GM21381 (cell line): ENCODE data around the gene GPR78.

Experiments
- ATAC-seq: cut with Tn5 transposase; IDR thresholded peaks from one replicate; pipeline ENCODE4 v1.9.1; 2021; ENCODE audit warnings: mild to moderate bottlenecking, moderate library complexity; ENCODE audit not compliant: unreplicated experiment

GPR78 gene, protein sequence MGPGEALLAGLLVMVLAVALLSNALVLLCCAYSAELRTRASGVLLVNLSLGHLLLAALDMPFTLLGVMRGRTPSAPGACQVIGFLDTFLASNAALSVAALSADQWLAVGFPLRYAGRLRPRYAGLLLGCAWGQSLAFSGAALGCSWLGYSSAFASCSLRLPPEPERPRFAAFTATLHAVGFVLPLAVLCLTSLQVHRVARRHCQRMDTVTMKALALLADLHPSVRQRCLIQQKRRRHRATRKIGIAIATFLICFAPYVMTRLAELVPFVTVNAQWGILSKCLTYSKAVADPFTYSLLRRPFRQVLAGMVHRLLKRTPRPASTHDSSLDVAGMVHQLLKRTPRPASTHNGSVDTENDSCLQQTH

DNA sequence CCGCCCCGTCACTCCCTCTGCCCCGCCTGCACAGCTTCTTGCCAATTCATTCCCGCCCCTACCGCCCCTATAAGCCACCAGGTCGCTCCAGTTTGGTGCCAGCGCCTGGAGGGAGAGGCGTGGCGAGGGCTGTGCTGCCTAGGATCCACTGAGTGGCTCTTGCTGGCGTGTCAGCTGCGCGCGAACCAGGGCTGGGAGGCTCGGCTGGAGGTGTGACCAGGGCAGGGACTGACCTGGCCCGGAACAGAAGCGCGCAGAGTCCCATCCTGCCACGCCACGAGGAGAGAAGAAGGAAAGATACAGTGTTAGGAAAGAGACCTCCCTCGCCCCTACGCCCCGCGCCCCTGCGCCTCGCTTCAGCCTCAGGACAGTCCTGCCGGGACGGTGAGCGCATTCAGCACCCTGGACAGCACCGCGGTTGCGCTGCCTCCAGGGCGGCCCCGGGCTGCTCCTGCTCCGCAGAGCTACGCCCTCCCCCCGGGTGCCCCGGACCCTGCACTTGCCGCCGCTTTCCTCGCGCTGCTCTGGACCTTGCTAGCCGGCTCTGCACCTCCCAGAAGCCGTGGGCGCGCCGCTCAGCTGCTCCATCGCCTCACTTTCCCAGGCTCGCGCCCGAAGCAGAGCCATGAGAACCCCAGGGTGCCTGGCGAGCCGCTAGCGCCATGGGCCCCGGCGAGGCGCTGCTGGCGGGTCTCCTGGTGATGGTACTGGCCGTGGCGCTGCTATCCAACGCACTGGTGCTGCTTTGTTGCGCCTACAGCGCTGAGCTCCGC, at the start of gene GPR78:
TSS of gene GPR78 (plus strand) at position 72 of the 773 bp plus-strand sequence. CDS start at position 663, 591 bp downstream.
- no peak for ATAC-seq

DNA sequence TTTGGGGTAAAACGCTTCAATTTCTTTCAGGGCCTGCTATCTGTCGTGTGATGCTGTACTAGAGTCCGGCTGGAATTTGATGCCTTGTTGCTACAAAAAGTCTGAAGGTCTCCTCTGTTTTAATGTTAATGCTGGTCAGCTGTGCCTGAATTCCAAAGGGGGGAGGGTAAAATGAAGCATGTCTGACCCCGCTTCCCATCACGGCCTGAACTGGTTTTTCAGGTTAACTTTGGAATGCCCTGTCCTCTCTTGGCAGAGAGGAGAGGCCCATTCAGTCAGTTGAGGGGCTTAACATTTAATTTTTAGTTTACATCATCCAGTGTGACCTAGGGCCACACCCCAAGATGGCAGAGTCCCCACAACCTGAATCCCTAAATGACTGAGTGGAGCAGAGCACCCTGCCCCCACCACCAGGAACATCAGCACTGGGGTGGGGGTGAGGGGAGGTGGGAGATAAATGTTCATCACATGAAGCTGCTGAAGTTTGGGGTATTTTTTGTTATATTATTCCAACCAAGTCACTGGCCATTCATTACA, 47.9 kb upstream of the GPR78 start:
- no peak for ATAC-seq

DNA sequence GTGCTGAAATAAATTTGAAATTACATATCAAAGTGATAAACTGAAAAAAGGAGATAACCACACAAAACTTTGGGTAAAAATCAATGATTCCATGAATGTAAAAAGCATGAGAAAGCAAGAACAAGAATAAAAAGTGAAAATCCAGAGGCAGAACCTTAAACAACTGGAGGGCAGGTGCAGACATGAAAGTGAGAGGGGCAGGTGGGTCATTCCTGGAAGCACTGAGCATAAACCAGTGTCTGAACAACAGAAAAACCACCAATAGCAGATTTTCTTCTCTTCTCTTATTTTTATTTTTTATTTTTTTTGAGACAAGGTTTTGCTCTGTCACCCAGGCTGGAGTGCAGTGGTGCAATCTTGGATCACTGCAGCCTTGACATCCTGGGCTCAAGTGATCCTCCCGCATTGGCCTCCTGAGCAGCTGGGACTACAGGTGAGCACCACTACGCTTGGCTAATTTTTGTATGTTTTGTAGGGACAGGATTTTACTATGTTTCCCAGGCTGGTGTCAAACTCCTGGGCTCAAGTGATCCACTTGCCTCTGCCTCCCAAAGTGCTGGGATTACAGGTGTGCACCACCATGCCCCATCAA, 46.8 kb upstream of the GPR78 start:
- ATAC-seq = peak; percentile 33

DNA sequence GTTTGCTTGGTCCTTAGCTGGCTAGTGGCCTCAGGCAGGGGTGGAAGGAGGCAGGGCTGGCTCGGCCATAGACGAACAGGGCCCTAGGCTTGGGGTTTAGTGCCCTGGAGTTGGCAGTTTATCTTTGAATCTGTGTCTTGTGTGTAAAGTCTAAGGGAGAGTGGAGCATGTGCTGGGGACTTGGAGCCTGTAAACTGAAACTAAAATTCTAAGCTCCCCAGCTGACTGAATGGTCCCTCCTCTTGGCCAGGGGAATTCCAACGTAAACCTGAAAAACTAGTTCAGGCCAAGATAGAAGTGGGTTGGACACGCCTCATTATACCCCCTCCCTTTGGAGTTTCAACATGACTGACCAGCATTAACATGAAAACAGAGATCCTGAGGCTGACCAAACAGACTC, 46.1 kb upstream of the GPR78 start:
- ATAC-seq = peak; percentile 63

DNA sequence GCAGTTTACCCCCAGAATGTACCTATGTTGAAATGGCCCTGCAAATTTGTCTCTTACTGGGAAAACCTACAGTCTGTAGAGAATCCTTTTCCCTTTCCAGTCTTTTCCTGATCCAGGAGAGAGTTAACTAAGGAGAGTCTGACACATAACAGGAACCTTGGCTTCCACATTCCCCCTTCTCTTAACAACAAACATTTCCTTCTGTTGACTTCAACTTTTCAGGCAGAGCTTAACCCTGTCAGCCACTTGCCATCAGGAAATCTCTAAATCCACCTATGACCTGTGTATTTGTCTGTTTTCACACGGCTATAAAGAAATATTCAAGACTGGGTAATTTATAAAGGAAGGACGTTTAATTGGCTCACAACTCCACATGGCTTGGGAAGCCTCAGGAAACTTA, 45.6 kb upstream of the GPR78 start:
- no peak for ATAC-seq

DNA sequence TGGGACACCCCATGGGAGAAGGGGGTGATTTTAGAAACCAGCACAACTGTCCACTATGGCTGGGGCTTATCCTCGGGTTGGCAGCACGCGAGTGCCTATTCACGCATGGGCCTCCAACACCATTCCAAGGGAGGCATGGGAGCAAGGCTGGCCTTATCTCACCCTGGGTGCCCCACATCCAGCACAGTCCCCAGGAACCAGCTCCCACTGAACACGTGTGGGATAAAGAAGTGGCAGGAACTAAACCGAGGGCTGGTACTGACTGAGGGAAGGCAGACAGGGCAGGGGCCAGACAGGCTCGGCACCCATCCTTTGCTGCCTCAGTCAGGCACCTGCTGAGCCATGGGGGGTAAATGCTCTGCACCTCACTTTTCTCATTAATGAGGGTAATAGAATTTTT, 43.7 kb upstream of the GPR78 start:
- ATAC-seq = no peak

DNA sequence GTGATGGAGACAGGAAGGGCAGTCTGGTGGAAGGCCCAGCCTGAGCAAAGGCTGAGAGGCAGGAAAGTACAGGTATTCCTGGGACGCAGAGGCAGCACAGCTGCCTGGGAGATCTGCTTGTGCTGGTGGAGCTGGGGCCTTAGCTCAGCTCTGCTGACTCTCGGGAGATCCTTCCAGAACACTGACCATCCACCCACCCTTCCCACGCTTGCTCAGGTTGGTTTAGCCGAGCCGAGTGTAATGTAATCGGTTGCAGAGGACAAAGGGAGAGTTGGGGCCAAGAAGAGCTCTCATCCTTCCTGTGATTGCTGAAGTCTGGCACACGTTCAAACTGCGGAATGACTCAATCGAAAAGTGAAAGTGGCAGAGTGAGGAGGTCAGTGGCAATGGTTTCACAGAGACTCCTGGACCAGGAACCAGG, 43.1 kb upstream of the GPR78 start:
- peak; percentile 38 for ATAC-seq

DNA sequence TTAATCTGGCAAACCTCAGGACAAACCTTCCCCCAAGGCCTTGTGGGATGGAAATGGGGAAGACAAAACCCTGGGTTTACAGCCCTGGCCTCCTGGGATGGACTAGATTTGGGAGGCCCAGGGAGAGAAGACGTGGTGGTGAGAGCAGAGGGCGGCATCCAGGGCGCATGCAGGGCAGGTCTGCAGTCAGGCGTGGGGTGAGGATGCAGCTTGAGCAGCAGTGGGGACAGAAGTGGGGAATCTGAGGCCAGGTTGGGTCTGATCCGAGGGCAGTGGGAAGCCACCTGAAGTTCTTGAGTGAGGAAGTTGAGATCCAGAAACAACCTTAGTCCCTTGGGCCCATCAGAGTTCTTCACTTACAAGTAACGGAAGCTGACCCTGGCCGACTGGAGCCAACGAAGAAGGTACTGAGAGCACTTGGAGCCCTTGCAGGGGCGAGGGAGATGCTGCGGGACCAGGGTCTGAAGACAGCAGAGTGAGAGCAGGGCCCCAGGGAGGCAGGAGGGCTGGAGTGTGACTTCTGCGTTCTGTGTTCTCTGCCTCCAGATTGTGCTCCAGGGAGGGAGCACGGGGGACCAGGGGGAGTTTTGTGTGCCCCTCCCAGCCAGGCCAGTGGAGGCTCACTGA, 42.0 kb upstream of the GPR78 start:
- no peak for ATAC-seq

DNA sequence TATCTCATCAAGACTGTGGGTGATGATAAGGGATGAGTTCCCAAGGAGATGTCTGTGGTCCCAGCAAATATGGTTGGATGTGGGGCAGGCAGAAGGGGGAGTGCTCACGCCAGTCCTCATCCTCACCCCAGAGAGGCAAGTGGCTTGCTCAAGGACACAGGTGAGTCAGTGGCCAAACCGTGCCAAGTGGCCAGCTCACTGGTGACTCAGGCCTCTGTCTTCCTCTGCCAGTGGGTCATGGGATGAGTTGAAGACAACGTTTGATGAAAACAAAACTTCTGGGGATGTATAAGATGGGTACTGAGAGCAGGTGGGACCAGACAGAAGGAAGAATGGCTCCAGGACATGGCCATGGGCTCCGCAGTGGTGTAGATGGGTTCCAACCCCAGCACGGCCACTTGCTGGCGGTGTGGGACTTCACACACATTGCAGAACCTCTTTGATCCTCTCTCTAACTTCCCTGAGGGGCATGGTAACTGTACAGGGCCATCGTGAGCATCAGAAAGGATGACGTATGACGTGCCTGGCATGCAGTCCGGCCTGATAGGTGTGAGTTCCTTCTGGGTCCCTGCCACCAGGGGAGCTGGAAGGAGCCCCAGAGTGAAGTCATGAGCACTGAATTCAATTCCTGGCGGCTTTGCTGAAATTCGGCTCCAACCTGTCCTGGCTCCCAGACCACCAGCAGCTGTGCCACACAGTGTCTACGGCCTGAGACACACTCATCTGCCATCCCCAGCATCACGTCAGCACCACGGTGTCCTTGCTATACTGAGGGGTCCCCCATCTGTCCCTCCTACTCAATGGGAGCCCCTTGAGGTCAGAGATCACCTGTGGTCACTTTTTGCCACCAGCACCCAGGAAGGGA, 41.3 kb upstream of the GPR78 start:
- ATAC-seq = no peak

DNA sequence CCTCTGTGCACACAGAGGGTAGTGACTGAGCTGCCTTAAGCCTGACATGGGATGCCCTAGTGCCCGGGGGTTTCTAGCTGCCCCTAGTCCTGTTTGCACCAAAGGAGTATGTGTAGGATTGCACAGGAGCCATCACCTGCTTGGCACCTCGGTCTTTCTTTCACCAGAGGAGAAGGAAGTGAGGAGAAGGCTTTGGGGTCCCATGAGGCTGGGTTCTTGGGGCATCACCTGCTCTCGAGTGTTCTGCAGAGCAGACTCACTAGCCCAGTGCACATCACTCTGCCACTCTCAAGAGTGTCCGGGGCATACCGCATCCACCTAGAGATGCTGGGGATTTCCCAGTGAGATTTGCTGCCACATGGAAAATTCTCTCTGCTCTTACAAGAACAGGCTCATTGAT, 40.5 kb upstream of the GPR78 start:
- peak; percentile 18 for ATAC-seq

DNA sequence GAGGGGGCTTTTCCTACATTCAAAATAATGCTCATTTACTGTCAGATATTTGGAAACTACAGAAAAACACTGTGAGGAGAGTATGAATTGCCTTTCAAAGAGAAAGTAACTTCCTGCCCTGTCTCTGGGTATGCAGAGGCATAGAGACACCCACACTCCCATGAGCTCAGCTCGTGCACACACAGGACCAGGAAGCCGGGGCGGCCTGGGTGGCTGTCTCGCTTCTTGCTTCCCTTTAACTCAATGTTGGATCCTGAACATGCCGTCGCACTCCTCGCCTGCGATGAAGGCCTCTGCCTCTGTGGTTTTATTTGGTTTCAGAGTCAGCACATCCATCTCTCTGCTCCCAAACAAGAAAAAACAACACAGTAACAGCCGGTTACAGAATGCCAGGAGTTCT, 40.1 kb upstream of the GPR78 start:
- ATAC-seq = peak; percentile 42

DNA sequence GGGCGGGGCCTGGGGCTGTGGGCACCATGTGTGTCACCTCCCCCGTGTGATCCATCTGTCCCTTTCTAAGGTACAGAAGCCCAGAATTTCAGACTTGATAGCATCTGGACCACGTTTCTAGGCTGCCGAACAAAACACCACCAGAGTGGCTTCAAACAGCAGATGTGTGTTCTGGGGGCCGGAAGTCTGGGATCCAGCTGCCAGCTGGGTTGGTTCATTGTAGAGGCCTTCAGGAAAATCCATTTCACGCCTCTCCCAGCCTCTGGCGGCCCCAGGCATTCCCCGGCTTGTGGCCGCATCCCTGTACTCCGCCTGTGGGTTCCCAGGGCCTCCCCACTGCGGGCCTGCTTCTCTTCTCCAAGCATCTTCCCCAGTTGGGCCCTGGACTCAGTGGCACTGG, 39.6 kb upstream of the GPR78 start:
- ATAC-seq = no peak

DNA sequence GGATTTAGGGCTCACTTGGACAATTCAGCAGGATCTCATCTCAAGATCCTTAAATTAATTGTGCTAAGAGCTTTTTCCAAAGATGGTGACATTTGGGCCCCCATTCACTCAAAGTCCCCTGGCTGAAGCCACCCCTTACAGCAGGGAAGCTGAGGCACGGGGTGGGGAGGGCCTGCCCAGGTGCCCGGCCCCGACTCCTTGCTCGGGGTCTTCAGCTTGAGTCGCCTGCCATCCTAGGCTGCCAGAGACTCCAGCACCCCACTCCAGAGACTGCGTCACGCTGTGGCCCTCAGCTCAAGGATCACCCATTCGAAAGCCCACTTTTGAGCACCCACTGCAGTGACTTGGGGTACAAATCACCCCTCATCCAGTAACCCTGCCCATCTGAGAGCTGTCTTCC, 39.2 kb upstream of the GPR78 start:
- ATAC-seq = no peak

DNA sequence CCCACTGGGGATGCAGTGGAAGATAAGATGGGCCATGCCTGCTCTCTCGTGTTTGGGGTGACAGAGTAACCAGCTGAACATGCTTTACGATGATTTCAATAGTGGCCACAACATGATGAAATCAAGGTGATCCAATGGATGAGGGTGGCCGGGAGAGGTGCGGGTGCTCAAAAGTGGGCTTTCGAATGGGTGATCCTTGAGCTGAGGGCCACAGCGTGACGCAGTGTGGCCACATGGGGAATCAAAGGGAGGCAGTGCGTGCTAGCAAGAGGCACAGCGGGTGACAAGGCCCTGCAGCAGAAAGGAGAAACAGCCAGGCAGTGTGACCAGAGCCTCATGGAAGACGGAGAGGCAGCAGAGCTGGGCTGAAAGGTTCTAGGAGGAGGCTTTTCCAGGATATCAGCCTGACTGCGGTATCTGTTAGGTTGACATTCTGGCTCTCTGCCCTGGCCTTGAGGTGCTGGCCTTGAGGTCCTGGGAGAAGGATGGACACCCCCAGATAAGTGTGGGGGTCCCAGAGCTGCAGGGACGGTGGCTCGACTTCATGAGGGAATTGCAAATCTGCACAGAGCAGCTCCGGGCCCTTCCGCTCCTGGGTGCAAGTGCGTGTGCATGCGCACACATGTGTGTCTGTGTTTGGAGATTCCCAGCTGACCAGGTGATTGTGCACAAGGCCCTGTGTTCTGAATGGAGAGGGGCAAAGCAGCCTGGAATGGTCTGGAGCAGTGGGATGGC, 38.0 kb upstream of the GPR78 start:
- no peak for ATAC-seq

DNA sequence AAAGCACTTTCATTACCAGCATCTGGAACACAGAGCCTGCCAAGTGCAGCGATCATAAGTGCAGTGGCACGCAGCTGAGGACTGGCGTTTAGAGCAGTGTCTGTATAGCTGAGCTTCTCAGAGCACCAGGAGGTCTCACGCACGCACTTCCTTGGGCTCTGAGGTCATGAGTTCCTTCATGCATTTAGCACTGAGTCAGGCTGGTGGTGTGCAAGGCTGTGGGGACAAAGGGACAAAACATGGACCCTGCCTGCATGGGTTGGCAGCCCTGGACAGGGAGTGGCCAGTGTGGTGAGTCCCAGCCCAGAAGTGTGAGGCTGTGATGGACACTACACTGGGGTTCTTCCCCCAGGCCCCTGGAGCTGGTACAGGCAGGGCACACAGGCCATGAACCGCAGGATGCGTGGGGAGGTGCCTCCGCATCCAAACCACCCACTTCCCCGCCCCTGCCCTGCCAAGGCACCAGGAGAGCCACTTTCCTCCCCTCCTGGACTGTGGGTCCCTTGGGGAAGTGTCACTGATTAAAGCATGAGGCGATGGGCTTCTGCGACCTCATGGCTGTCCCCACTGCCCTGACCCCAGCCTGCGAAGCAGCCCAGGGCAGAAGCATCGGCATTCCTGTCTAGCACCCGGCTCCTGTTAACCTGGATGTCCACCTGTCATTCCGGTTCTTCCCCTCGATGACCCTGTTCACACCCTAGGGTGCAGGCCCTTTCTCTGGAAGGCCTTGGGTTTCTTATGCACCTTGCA, 37.2 kb upstream of the GPR78 start:
- no peak for ATAC-seq

DNA sequence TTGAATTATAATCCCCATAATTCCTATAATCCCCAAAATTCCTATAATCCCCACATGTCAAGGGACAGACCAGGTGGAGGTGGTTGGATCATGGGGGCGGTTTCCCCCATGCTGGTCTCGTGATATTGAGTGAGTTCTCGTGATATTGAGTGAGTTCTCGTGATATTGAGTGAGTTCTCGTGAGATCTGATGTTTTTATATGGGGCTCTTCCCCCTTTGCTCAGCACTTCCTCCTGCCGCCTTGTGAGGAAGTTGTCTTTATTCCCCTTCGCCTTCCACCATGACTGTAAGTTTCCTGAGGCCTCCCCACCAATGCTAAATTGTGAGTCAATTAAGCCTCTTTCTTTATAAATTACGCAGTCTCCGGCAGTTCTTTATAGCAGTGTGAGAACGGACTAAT, 36.6 kb upstream of the GPR78 start:
- no peak for ATAC-seq

DNA sequence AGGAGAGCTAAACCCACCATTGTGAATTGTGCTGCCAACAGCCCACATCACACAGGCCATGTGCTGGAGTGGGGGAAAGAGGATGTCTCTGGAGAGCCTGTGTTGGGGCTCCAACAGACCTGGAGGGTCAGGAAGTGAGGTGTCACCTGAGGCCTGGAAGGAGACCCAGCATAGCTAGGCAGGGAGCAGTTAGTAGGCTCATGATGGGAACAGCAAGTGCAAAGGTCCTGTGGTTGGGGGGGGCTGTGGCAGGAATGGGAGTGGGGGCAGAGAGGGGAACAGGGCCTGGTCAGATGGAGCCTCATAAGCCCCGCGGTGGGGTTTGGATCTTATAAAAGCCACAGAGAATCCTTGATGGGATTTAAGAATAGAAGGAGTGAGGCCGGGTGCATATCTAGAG, 35.9 kb upstream of the GPR78 start:
- ATAC-seq = no peak

DNA sequence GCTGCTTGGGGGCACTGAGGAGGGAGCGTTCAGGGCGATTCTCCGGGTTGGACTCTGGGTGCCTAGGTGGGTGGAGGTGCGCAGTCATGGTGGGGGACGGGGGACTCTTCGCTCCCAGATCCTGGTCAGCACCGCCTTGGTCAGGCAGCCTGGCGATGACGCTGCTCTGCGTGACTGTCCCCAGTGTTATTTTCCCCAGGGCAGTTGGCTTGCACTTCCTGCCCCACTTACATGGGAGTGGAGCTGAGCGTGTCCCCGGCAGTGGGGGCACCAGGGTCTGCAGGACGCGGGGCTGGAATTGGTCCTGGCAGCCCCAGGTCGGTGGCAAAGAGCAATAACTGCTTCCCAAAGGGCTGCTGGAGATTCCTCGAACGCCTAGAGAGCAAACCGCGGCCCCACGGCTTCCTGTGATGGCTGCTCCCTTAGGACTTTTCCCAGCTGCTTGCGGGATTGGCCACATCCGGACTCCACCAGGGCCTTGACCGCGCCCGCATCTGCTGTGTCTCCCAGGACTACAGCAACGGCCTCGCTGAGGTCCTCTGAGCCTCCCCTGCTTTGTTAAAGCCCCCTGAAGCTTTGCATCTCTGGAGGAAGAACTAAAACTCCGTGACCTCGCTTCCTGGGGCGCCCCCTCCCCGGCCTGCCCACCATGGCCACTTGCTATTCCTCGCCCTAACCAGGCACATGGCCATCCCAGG, 35.3 kb upstream of the GPR78 start:
- ATAC-seq = no peak
